GM18511 (cell line): Measurements from ENCODE around the gene UBE2QL1.

Experiments used
- ATAC-seq: cut with Tn5 transposase; IDR thresholded peaks from one replicate; pipeline ENCODE4 v1.9.1; 2021; ENCODE audit warnings: mild to moderate bottlenecking, moderate library complexity; ENCODE audit not compliant: unreplicated experiment

The UBE2QL1 gene, protein sequence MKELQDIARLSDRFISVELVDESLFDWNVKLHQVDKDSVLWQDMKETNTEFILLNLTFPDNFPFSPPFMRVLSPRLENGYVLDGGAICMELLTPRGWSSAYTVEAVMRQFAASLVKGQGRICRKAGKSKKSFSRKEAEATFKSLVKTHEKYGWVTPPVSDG

GRCh38 chr5:6448622-6449464 is at the start of gene UBE2QL1:
UBE2QL1 (plus strand) TSS chr5:6448859; CDS start chr5:6448894, 35 bp downstream.
- peak; percentile 80 for ATAC-seq

DNA sequence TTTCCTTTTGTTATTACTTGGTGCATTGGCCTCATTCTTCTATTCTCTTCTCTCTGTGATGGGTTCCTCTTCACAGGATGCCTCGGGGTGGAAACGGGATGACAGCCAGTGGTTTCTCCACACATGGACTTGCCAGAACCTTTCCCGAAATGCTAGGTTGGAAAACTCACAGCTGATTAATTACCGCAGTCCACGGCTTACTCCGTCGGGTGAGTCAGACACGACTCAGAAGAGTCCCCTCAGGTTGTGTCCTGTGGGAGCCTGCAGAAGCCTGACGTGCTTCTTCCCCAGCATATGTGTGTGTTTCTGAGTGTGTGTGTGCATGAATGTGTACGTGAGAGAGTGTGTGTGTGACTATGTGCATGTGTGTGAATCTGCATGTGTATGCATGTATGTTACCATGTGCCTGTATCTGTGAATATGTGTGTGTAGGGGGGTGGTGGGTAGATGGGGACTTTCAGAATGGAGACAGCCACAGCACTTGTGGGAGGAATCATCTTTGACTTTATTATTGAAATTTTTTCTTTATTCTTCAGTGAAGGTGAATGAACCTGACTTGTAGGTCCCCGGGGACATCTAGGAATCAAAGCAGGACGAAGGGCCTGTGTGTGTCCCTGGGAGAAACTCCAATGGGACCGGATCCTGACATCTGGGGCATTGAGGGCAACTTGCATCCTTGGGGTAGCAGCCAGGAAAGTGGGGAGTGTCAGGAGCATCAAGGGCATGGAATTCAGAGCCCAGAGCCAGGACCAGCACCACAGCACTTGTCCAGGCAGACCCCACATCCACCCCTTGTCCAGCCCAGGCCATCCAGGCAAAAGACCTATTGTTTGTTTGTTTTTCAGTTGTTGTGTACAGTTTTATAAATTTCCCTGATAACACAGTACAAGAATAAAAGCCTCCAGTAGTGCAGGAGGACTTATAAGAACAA is 48.4 kb upstream of the UBE2QL1 start:
- no peak for ATAC-seq

DNA sequence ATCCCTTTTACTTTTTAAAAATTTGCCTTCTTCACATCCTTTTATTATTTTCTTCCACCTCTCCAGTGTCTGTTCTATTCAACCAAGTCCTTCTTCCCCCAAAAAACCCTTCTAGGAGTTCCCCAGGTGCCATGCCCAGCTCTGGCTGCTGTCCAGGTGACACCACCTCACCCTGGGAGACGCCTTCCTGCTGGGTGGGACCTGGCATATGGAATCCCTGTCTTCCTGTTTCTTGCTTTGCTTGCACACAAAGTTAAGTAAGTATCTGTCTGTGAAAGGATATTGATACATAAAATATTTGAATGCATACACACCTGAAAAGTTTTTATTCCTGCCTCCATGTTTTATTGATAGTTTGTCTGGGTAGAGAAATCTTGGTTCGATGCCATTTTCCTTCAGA is 47.2 kb upstream of the UBE2QL1 start:
- no peak for ATAC-seq

DNA sequence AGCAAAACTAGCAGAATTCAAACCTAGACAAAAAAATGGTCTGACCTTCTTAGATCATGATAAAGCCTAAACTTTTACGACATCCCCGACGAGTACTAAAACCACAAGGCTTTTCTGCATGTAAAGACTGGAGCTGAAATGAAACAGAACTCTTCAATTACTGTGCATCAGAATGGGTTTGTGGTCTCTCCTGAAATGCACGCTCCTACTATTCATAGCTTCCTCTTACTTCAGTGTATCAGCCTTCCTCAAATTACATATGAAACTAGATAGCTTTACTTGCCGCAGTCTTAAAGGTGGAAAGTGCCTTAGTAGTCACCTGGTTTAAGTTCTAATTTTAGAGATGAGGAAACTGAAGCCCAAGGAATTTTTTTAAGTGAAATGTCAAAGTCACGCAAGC is 45.7 kb upstream of the UBE2QL1 start:
- ATAC-seq = peak; percentile 73

- no peak for ATAC-seq
Measured at GRCh38 chr5:6403416-6403815, 45.2 kb upstream of the UBE2QL1 start.

GRCh38 chr5:6404129-6404528 is 44.5 kb upstream of the UBE2QL1 start:
- no peak for ATAC-seq

DNA sequence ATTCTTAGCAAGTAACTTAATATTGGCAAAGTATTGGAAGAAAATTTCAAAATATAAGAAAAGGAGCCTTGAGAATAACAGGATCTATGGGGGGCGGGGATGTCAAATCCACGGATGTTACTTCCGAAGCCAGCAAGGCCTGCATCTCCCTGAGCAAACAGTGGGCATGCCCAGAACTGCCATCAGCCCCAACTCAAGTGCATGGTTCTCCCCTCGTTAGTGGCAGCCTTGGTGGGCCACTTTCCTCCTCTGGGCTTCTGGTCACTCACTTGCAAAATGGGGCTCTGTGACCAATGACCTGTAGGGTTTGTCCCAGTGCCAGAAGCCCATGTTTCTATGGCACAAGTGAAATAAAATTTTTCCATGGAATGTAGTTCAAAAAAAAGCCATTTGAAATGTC is 43.1 kb upstream of the UBE2QL1 start:
- ATAC-seq = no peak

- no peak for ATAC-seq
Measured at GRCh38 chr5:6407558-6408259, 41.0 kb upstream of the UBE2QL1 start.

GRCh38 chr5:6408260-6408596 is 40.4 kb upstream of the UBE2QL1 start:
- no peak for ATAC-seq

DNA sequence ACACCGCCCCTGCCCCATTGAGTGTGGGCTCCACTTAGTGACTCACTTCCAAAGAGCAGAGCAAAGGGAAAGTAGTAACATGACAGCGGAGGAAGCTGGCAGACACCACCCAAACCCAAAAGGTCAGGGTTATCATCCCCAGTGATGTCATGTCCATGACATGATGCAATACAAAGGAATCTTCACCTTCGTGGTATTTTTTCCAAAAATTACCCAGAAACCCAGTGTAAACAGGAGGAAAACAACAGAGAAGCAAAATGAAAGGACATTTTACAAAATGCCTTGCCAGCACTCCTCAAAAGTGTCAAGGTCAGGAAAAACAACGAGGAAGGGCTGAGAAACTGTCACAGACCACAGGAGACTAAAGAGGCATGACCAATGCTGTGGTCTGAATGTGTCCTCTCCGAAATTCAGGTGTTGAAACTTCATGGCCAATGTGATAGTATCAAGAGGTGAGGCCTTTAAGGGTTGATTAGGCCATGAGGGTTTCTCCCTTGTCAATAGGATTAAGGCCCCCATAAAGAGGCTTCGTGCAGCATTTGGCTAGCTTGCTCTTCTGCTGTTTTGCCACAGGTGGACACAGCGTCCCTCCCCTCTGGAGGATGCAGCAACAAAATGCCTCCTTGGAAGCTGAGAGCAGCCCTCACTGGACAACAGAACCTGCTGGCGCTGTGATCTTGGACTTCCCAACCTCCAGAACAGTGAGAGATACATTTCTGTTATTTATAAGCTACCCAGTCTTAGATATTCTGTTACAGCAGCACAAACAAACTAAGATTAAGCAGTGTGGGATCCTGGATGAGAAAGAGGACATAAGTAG is 39.8 kb upstream of the UBE2QL1 start:
- no peak for ATAC-seq

GRCh38 chr5:6410421-6410820 is 38.2 kb upstream of the UBE2QL1 start:
- ATAC-seq = no peak

DNA sequence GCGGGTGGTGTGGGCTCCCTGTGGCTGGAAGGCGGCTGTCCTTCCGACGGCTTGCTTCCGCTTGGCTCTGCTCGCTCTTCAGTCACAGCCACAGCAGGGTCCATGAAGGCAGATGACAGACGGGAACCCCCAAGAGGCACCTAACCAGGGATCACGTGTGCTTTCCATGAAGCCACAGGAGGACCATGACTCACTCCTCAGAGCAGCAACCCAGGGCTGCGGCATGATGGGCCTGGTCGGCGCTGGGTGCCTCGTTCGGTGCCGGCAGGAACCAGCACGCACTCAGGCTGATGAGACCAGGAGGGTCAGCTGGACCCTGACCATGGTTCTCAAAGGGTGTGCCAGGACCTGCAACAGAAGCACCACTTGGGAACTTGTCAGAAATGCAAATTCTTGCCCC is 37.5 kb upstream of the UBE2QL1 start:
- ATAC-seq = no peak

DNA sequence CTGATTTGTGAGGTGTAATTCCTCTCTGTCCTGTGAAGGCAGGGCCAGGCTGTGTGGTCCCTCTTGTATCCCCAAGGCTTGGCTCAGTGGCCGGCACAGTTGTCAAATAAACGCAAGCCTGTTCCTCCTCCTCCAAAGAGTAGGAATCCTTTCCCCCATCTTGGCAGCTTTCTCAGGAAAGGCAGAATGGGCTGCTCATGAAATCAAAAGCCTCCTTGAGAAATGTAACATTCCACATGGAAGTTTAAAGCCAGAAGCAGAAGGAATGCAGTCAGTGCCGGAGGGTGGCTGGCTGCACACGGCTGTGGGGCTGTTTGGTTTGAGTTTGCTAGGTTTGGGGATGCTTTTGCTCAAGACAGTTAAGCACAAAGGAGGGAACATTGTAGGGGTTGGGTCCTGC is 35.8 kb upstream of the UBE2QL1 start:
- no peak for ATAC-seq

DNA sequence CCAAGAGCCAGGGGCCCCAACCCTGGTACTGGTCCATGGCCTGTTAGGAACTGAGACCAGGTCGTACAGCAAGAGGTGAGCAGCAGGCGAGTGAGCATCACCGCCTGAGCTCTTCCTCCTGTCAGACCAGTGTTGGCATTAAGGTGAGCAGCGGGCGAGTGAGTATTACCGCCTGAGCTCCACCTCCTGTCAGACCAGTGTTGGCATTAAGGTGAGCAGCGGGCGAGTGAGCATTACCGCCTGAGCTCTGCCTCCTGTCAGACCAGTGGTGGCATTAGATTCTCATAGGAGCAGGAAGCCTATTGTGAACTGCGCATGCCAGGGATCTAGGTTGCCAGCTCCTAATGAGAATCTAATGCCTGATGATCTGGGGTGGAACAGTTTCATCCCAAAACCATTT is 31.0 kb upstream of the UBE2QL1 start:
- ATAC-seq = no peak

DNA sequence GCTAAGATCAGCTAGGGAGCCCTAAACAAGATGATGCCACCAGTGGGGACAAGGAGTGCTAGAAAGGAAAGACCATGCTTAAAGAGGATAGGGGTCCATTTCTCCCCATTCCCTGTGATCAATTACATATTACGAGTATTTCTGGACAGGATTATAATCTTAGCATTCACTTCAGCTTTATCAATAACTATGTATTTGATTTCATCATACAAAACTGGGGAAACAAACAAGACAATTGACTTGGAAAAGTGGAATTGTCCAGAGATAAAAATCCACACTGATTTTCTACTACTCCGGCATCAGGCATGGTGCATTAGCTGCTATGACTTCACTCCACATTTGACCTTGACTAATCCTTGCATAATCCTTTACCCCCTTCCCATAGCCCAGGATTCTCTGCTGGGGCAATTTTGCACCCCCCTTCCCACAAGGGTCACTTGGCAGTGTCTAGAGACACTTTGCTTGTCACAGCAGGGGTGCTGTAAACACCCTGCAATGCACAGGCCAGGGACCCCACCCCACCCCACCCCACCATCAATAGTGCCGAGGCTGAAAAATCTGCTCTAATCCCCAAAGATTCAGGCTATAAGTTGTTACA is 29.9 kb upstream of the UBE2QL1 start:
- no peak for ATAC-seq

DNA sequence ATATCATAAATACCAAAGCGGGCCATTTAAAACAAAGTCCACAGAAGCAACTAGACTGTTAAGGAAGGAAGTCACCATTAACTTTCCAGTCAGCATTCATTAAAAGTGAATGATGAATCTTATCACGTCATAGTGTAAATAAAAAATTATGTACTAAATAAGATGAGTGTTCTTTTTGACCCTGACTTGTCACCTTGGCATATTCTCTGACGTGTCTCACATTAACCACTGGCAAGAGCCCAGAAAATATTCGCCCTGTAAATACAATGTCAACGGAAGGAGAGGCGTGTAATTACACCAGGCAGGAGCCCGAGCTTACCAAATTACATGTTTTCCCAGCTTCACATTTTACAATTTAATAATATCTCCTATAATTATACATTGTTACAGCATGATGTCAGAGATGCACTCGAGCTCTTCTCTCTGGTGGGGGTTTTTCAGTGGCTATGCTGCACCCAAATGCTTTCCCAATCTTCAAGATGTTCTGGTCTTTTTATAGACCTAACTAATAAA is 29.3 kb upstream of the UBE2QL1 start:
- ATAC-seq = no peak

- no peak for ATAC-seq
Measured at GRCh38 chr5:6423327-6424109, 25.1 kb upstream of the UBE2QL1 start.

DNA sequence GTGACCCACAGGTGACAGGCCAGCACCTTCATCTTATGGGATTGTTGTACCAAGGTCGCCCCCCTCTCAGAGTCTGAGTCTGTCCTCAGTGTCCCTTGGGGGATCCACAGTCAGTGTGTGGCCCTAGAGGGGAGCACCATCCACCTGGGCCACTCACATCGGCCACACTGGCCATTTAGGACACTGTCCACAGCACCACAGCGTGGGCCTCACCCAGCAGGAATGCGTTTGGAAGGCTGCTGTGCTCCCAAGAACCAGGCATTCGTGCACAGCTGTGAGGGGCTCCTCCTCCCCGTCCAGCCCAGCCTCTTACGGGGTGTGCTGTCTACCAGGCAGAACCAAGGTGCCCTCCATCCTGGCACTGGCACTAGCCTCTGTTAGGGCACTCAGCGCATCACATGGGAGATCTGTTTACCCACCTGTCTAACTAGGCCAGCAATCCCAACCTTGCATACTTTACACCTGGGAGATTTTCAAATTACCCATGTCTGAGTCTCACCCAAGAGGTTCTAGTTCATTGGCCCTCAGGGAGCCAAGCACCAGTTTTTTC is 24.5 kb upstream of the UBE2QL1 start:
- ATAC-seq = no peak
